GM12872 (cell line): ENCODE data around the gene LRRC59.

Experiments
- CTCF ChIP-seq: IDR thresholded peaks from 3 replicates; pipeline ENCODE4 v1.5.1; 2011; ENCODE audit warnings: low read depth, mild to moderate bottlenecking, low read length, moderate library complexity; ENCODE audit not compliant: insufficient read depth

The LRRC59 gene

DNA sequence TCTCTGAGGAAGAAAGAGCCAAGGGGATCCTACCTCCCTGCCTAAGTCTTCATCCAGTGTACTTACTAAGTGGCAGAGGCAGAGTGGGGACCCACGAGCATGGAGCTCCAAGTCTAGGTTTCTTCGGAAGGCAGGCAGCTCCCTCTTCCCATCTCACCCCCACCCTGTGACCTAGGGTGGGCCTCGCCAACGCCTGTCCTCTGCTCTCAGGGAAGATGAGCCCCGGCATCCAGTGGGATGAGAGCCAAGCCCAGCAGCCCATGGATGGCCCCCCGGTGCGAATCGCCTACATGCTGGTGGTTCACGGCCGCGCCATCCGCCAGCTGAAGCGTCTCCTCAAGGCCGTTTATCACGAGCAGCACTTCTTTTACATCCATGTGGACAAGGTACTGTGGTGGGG lies 43.1 kb downstream of the LRRC59 start:
- TF ChIP-seq CTCF, result no peak

DNA sequence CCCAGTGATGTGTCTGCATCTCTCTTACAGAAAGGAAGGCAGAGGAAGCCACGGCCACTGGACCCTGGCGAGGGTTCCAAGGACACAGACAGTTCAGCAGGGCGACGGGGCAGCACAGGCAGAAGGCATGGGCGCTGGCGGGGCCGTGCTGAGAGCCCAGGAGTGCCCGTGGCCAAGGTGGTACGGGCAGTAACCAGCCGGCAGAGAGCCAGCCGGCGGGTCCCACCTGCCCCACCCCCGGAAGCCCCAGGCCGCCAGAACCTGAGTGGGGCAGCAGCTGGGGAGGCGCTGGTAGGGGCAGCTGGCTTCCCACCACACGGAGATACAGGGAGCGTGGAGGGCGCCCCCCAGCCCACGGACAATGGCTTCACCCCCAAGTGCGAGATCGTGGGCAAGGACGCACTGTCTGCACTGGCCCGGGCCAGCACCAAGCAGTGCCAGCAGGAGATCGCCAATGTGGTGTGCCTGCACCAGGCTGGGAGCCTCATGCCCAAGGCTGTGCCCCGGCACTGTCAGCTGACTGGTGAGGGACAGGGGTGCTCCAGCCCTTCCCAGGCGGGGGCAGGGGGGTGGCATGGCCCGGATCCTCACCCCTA lies 43.6 kb downstream of the LRRC59 start:
- no peak for TF ChIP-seq CTCF

- TF ChIP-seq CTCF, result no peak
These were observed 44.4 kb downstream of the LRRC59 start for GRCh38 chr17:50352693-50353599.

- no peak for TF ChIP-seq CTCF
These were observed 45.1 kb downstream of the LRRC59 start for GRCh38 chr17:50352072-50352692.

GRCh38 chr17:50350733-50351132 lies 46.6 kb downstream of the LRRC59 start:
- no peak for TF ChIP-seq CTCF

- no peak for TF ChIP-seq CTCF
These were observed 48.1 kb downstream of the LRRC59 start for GRCh38 chr17:50349243-50349600.

DNA sequence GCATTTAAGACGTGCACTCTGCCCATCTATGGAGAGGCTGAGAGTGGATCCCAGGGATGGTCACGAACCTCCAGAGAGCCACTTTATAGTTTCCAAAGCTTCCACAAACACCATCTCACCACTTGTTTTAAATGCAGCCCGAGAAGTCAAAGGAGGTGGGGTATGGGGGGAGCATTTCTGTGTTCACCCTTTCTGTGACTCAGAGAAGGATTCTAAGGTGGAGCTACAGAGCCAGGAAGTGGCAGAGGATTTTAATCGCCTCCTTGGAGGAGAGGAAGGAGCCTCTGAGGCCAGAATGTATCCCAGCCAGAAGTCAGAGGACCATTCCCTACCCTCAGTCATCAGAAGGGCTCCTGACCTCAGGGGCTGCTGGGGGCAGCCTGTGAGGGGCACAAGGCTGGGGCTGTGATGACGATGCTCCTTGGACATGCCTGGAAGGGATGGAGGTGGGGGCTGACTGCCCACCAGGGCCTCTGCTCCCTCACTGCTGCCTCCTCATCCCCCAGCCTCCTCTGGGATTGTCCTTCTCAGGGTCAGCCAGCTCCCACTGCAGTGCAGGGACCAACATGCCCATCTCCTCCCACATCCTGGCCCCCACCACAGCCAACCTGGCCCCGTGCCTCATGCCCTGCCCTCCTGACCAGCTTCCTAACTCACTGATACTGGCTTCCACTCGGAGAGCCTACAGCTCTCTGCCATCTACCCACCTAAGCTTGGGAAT lies 48.6 kb downstream of the LRRC59 start:
- no peak for TF ChIP-seq CTCF
